22Rv1 (cell line): ENCODE measurements around the gene RFC2.

Experiments
- CTCF ChIP-seq: fragments of 450-650 bp; IDR thresholded peaks from 2 replicates; pipeline ENCODE4 v1.5.1; 2017; ENCODE audit warnings: mild to moderate bottlenecking
- ZFX ChIP-seq: fragments of 450-650 bp; IDR thresholded peaks from 2 replicates; pipeline ENCODE4 v1.6.1; 2017; ENCODE audit warnings: antibody characterized with exemption, borderline replicate concordance

- no peak for TF ChIP-seq CTCF
- TF ChIP-seq ZFX, result no peak
These were observed 61.1 kb downstream of the RFC2 start for GRCh38 chr7:74193054-74193453.
